ENCODE data around the gene GPR84. TPM values are rescaled to one million over a fixed set of nuclear protein-coding genes. Genes with fewer than 3 reads are reported as not detected.

The GPR84 gene
- total and polyA plus RNA-seq, 9 of the 15 experiments (the other 6 are each of a cell fraction or from before 2014, with no cell fraction given) = 0.07 to 0.18 (median 0.11) TPM; not detected in 5

- peak; percentile 68 for TF ChIP-seq AFF4 (CRISPR knock-in tag; IDR thresholded peaks at IDR 0.05)
- TF ChIP-seq ZNF175 (CRISPR knock-in tag; IDR thresholded peaks at IDR 0.05; ENCODE audit: low read depth) = no peak; the same call in 1 of the 2 replicates
- TF ChIP-seq ILK (tag; IDR thresholded peaks at IDR 0.05; ENCODE audit: borderline replicate concordance, low read depth) = no peak
- no peak; the same call in 1 of the 2 replicates for TF ChIP-seq CHAMP1 (IDR thresholded peaks at IDR 0.05)
- no peak for TF ChIP-seq ZNF785 (CRISPR knock-in tag; IDR thresholded peaks at IDR 0.05)
- peak; percentile 79 for TF ChIP-seq HDAC3 (IDR thresholded peaks at IDR 0.05; ENCODE audit: borderline replicate concordance, partially characterized antibody)
- TF ChIP-seq ID3 (CRISPR knock-in tag; IDR thresholded peaks at IDR 0.05) = no peak
- TF ChIP-seq ID3 (tag; IDR thresholded peaks at IDR 0.05) = no peak
- no peak; the same call in 1 of the 2 replicates for TF ChIP-seq THRB (CRISPR knock-in tag; conservative IDR thresholded peaks at IDR 0.05)
Measured at GRCh38 chr12:54358945-54359761, 5.1 kb downstream of the GPR84 start (continued).

Data from K562 (cell line).